GM12891 (cell line): ENCODE data around the gene CAMTA1.

ENCODE experiments used
- DNase-seq: peaks from one replicate; pipeline ENCODE4 v3.0.0; 2011; ENCODE audit warnings: low spot score; ENCODE audit not compliant: insufficient read length
- FAIRE-seq: peaks from 2 replicates; lab custom pipeline; 2011; peaks lifted over from hg19 to GRCh38; lab: Jason Lieb, UNC
- PAX5 ChIP-seq: IDR thresholded peaks from 2 replicates; pipeline ENCODE4 v1.6.1; 2011; ENCODE audit warnings: low read length, moderate library complexity, mild to moderate bottlenecking; ENCODE audit not compliant: insufficient read depth, severe bottlenecking
- POLR2A ChIP-seq: IDR thresholded peaks from 2 replicates; pipeline ENCODE4 v1.6.1; 2011; ENCODE audit warnings: low read depth, low read length, control low read depth
- POLR2AphosphoS5 ChIP-seq: IDR thresholded peaks from 2 replicates; pipeline ENCODE4 v1.6.1; 2011; ENCODE audit warnings: low read depth, low read length, control low read depth
- POU2F2 ChIP-seq: IDR thresholded peaks from 2 replicates; pipeline ENCODE4 v1.6.1; 2011; ENCODE audit warnings: low read depth, mild to moderate bottlenecking, control low read depth, low read length, moderate library complexity
- SPI1 ChIP-seq: IDR thresholded peaks from 2 replicates; pipeline ENCODE4 v1.6.1; 2011; ENCODE audit warnings: low read depth, low read length, control low read depth
- TAF1 ChIP-seq: IDR thresholded peaks from 2 replicates; pipeline ENCODE4 v1.6.1; 2011; ENCODE audit warnings: low read depth, low read length, control low read depth

CAMTA1 gene

GRCh38 chr1:7573481-7573880 lies 788.2 kb downstream of the CAMTA1 start:
- DNase-seq: no peak
- no peak for TF ChIP-seq POU2F2
- FAIRE-seq: no peak

- TF ChIP-seq POLR2AphosphoS5 (no peak), SPI1 (no peak), POU2F2 (no peak), TAF1 (no peak), POLR2A (no peak), PAX5 (no peak)
- FAIRE-seq (no peak), DNase-seq (no peak)
Observed at GRCh38 chr1:7574121-7575040, 789.1 kb downstream of the CAMTA1 start.

- no peak for DNase-seq
- no peak for TF ChIP-seq POU2F2
- TF ChIP-seq SPI1: no peak
- no peak for TF ChIP-seq POLR2A
- TF ChIP-seq POLR2AphosphoS5: no peak
- no peak for TF ChIP-seq TAF1
- no peak for TF ChIP-seq PAX5
- no peak for FAIRE-seq
Observed at GRCh38 chr1:7575041-7575400, 789.8 kb downstream of the CAMTA1 start.

- FAIRE-seq: no peak
- TF ChIP-seq POLR2AphosphoS5: no peak
- TF ChIP-seq SPI1: no peak
- TF ChIP-seq TAF1: no peak
- DNase-seq: no peak
Observed at GRCh38 chr1:7576946-7577657, 791.8 kb downstream of the CAMTA1 start.

- DNase-seq (no peak), FAIRE-seq (no peak)
- no peak for TF ChIP-seq TAF1
- no peak for TF ChIP-seq PAX5
- no peak for TF ChIP-seq SPI1
- no peak for TF ChIP-seq POU2F2
- TF ChIP-seq POLR2A: no peak
- no peak for TF ChIP-seq POLR2AphosphoS5
Observed at GRCh38 chr1:7578206-7578605, 793.0 kb downstream of the CAMTA1 start.

- no peak for TF ChIP-seq SPI1
- no peak for TF ChIP-seq POLR2A
- no peak for TF ChIP-seq TAF1
- TF ChIP-seq POU2F2: no peak
- TF ChIP-seq PAX5: no peak
- no peak for TF ChIP-seq POLR2AphosphoS5
- DNase-seq (no peak), FAIRE-seq (no peak)
Observed at GRCh38 chr1:7579016-7579415, 793.8 kb downstream of the CAMTA1 start.

- DNase-seq (no peak), FAIRE-seq (no peak)
- TF ChIP-seq POU2F2 (no peak), POLR2A (no peak), TAF1 (no peak), POLR2AphosphoS5 (no peak), PAX5 (no peak), SPI1 (no peak)
Observed at GRCh38 chr1:7579831-7580804, 794.9 kb downstream of the CAMTA1 start.

GRCh38 chr1:7580923-7581753 lies 795.9 kb downstream of the CAMTA1 start:
- TF ChIP-seq TAF1 (no peak), PAX5 (no peak), POU2F2 (no peak), SPI1 (no peak), POLR2AphosphoS5 (no peak), POLR2A (no peak)
- no peak for DNase-seq
- no peak for FAIRE-seq
